ENCODE results near the gene STRA8.
A peak's percentile ranks its signal among the peaks of the same experiment; 100 is the strongest.
"Not testable (repeated sequence)": the region's sequence is repeated elsewhere in the genome, so short reads cannot be mapped to it uniquely, and the experiment has no call there.

STRA8 gene

GRCh38 chr7:135209225-135209834 lies 24.3 kb upstream of the STRA8 start:
- peaks cover 0 to 38% (median 20%) of the 10 kb centered on the region in 4 donors for H3K4me1 ChIP-seq
- no peaks in the 10 kb centered on the region for H3K9me3 ChIP-seq
- H3K27ac ChIP-seq: no peak overlapping the region
- intact Hi-C loops (cut with DNase I; ENCODE audit: low total_unique reads): no loop called here
- TF ChIP-seq CTCF (IDR thresholded peaks at IDR 0.05): no peak
- DNase-seq: no peak
- peaks cover 13 to 15% (median 13%) of the 10 kb centered on the region in 3 donors for H3K36me3 ChIP-seq
- no peak overlapping the region for H3K4me3 ChIP-seq
- H3K27me3 ChIP-seq: no peaks in the 10 kb centered on the region

- no peaks in the 10 kb centered on the region for H3K27me3 ChIP-seq
- peak overlapping the region; percentile 66 to 93 for H3K4me3 ChIP-seq
- intact Hi-C loops (cut with DNase I; ENCODE audit: low total_unique reads): loop anchor here (5.0 kb wide), 1 partner anchor 39 kb away; the partner anchor contains the start of gene CYREN
- no peak for TF ChIP-seq CTCF (IDR thresholded peaks at IDR 0.05)
- DNase-seq: no peak
- H3K36me3 ChIP-seq: peaks cover 1 to 6% (median 3%) of the 10 kb centered on the region in 3 donors
- peak overlapping the region; percentile 94 to 98 for H3K27ac ChIP-seq
- peaks cover 0 to 35% (median 20%) of the 10 kb centered on the region in 4 donors for H3K4me1 ChIP-seq
- no peaks in the 10 kb centered on the region for H3K9me3 ChIP-seq
These were observed 22.8 kb upstream of the STRA8 start for GRCh38 chr7:135210888-135211178.

- peak; percentile 93 to 99 for DNase-seq
- no peaks in the 10 kb centered on the region for H3K27me3 ChIP-seq
- H3K4me1 ChIP-seq: peaks cover 0 to 35% (median 20%) of the 10 kb centered on the region in 4 donors
- peaks cover 0 to 4% (median 0%) of the 10 kb centered on the region in 3 donors for H3K36me3 ChIP-seq
- peak within 1 kb of the TSS; percentile 66 to 93 for H3K4me3 ChIP-seq
- TF ChIP-seq CTCF (IDR thresholded peaks at IDR 0.05): no peak
- H3K9me3 ChIP-seq: no peaks in the 10 kb centered on the region
- H3K27ac ChIP-seq: peak within 1 kb of the TSS; percentile 94 to 98
- intact Hi-C loops (cut with DNase I; ENCODE audit: low total_unique reads): loop anchor here (5.0 kb wide), 1 partner anchor 39 kb away; the partner anchor contains the start of gene CYREN
These were observed 22.3 kb upstream of the STRA8 start, which contains the start of gene WDR91 for GRCh38 chr7:135211179-135211945. TSS of gene WDR91 (minus strand) at chr7:135211526. CDS start at chr7:135211502, 24 bp downstream.

GRCh38 chr7:135211946-135212685 lies 21.5 kb upstream of the STRA8 start:
- DNase-seq: peak; percentile 73 to 85
- peak overlapping the region; percentile 94 to 98 for H3K27ac ChIP-seq
- H3K36me3 ChIP-seq: not testable (repeated sequence)

GRCh38 chr7:135213831-135214230 lies 19.8 kb upstream of the STRA8 start:
- H3K27ac ChIP-seq: no peak overlapping the region
- H3K4me1 ChIP-seq: peaks cover 0 to 17% (median 8%) of the 10 kb centered on the region in 4 donors
- DNase-seq: no peak
- no peak for TF ChIP-seq CTCF (IDR thresholded peaks at IDR 0.05)
- H3K27me3 ChIP-seq: no peaks in the 10 kb centered on the region
- no peaks in the 10 kb centered on the region for H3K36me3 ChIP-seq
- no peak overlapping the region for H3K4me3 ChIP-seq
- intact Hi-C loops (cut with DNase I; ENCODE audit: low total_unique reads): loop anchor here (5.0 kb wide), 1 partner anchor 42 kb away; the partner anchor contains the start of gene CYREN
- H3K9me3 ChIP-seq: no peaks in the 10 kb centered on the region

More at GRCh38 chr7:135211946-135212685, 21.5 kb upstream of the STRA8 start:
- intact Hi-C loops (cut with DNase I; ENCODE audit: low total_unique reads): loop anchor here (5.0 kb wide), 1 partner anchor 40 kb away; the partner anchor contains the start of gene CYREN
- peak overlapping the region; percentile 66 to 93 for H3K4me3 ChIP-seq
- H3K9me3 ChIP-seq, H3K27me3 ChIP-seq: not testable (repeated sequence)
- peaks cover 0 to 34% (median 18%) of the 10 kb centered on the region in 4 donors for H3K4me1 ChIP-seq

Measured in tibial artery (tissue), 4 donors.